Hepatocyte (in vitro differentiated cells): ENCODE results near the gene FOXO6. TPM values are rescaled to one million over a fixed set of nuclear protein-coding genes. Genes with fewer than 3 reads are reported as not detected.
A peak's percentile ranks its signal among the peaks of the same experiment; 100 is the strongest.

Experiments used
- DNase-seq: peaks from one replicate; pipeline ENCODE4 v3.0.0-alpha.2; 2016; ENCODE audit warnings: low spot score
- H2AFZ ChIP-seq: fragments of 200-600 bp; sonication (generic); 2 replicates; pipeline ENCODE4 v1.6.0; 2016; ENCODE audit warnings: antibody characterized with exemption, mild to moderate bottlenecking
- H3K27ac ChIP-seq: fragments of 200-600 bp; sonication (generic); 2 replicates; pipeline ENCODE4 v1.5.1; 2016; ENCODE audit warnings: mild to moderate bottlenecking
- H3K27me3 ChIP-seq: fragments of 200-600 bp; sonication (generic); 2 replicates; pipeline ENCODE4 v1.6.1; 2016
- H3K36me3 ChIP-seq: fragments of 200-600 bp; sonication (generic); replicated peaks from 2 replicates; pipeline ENCODE4 v1.5.1; 2016; ENCODE audit warnings: low read depth; ENCODE audit not compliant: insufficient read depth
- H3K4me1 ChIP-seq: fragments of 200-600 bp; sonication (generic); 2 replicates; pipeline ENCODE4 v1.5.1; 2016; ENCODE audit warnings: mild to moderate bottlenecking, moderate library complexity; ENCODE audit not compliant: insufficient read depth
- H3K4me2 ChIP-seq: fragments of 200-600 bp; sonication (generic); 2 replicates; pipeline ENCODE4 v1.6.0; 2016
- H3K4me3 ChIP-seq: fragments of 200-600 bp; sonication (generic); 2 replicates; pipeline ENCODE4 v1.5.1; 2016; ENCODE audit warnings: mild to moderate bottlenecking
- H3K79me2 ChIP-seq: fragments of 200-600 bp; sonication (generic); 2 replicates; pipeline ENCODE4 v1.6.0; 2017; ENCODE audit warnings: mild to moderate bottlenecking
- H3K9me2 ChIP-seq: fragments of 200-600 bp; sonication (generic); replicated peaks from 2 replicates; pipeline ENCODE4 v1.6.0; 2017; ENCODE audit warnings: mild to moderate bottlenecking; ENCODE audit not compliant: insufficient read depth
- H3K9me3 ChIP-seq: fragments of 200-600 bp; sonication (generic); 2 replicates; pipeline ENCODE4 v1.5.1; 2016; ENCODE audit warnings: low read depth, mild to moderate bottlenecking
- H4K20me1 ChIP-seq: fragments of 200-600 bp; sonication (generic); 2 replicates; pipeline ENCODE4 v1.6.0; 2016; ENCODE audit warnings: mild to moderate bottlenecking; ENCODE audit not compliant: insufficient read depth, poor library complexity, severe bottlenecking
- EZH2 ChIP-seq: fragments of 200-600 bp; sonication (generic); IDR thresholded peaks from 2 replicates; pipeline ENCODE4 v1.6.1; 2016; ENCODE audit warnings: antibody characterized with exemption, mild to moderate bottlenecking, borderline replicate concordance
- EZH2phosphoT487 ChIP-seq: fragments of 200-600 bp; sonication (generic); IDR thresholded peaks from one replicate; pipeline ENCODE4 v1.6.1; 2018; ENCODE audit warnings: antibody characterized with exemption, mild to moderate bottlenecking, low read depth, moderate library complexity; ENCODE audit not compliant: unreplicated experiment, severe bottlenecking
- WGBS: methylation state at CpG from one replicate; pipeline ENCODE4 v1.1.6; 2016; ENCODE audit warnings: low lambda C conversion rate; ENCODE audit errors: missing lambda C conversion rate; 5-methylcytosine and 5-hydroxymethylcytosine counted together
- polyA plus RNA-seq: library from polyadenylated mRNA; unstranded; fragments of >200 nt; fragmentation: Nextera tagmentation; extraction: Ambion mirVana; gene quantifications from 2 replicates; pipeline ENCODE4 v1.2.1, GENCODE V29; 2016
- total RNA-seq: library from RNA; depleted of rRNA; stranded (reverse); fragments of >200 nt; gene quantifications from 2 replicates; pipeline ENCODE4 v1.2.3, GENCODE V29; 2014
- TF ChIP-seq, protein P1 (sequence below): fragments of 200-600 bp; sonication (generic); IDR thresholded peaks from 2 replicates; pipeline ENCODE4 v1.5.1; 2016; ENCODE audit warnings: antibody characterized with exemption, mild to moderate bottlenecking; ENCODE audit not compliant: poor library complexity

Gene FOXO6
- total and polyA plus RNA-seq, 2 experiments from 2014 or later = 0.80 to 5.0 TPM

DNA sequence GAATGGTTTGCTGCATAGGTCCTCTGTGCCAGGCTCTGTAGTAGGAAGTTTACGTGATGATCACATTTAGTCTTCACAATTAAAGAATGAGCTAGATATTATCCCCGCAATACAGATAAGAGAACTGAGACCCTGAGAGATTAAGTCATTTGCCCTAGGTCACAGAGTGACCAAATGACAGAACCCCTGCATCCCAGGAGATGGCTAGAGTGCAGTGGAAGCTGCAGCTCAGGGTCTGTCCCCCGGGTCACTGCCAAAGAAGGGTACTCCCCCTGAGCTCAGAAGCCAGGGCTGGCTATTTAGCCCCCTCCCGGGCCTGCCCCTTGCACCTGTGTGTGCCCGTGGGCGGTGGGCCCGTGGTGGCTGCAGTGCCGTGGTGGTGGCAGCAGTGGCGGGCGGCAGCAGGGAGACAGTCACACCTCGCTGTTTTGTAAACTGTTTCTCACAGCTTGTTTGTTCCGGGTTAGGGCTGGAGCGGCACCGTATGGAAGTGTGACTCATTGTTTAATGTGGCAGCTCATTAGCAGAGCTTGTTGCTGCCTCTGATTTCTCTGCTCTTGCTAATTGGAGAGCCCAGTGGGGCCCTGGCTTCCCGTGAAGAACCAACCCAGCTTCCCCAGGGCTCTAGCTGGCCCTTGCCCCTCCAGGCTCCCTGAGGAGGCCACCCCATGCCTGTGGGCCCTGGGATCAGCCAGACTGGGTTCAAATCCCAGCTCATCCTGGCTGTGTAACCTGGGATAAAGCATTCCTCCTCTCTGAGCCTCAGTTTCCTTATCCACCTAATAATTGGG is 19.3 kb upstream of the FOXO6 start:
- H3K4me1 ChIP-seq = peaks cover 6% of the 10 kb centered on the region
- H2AFZ ChIP-seq = peak overlapping the region; percentile 60
- H3K4me3 ChIP-seq = no peak overlapping the region
- peak; percentile 63 for DNase-seq
- no peaks in the 10 kb centered on the region for H4K20me1 ChIP-seq
- TF ChIP-seq, protein P1, sequence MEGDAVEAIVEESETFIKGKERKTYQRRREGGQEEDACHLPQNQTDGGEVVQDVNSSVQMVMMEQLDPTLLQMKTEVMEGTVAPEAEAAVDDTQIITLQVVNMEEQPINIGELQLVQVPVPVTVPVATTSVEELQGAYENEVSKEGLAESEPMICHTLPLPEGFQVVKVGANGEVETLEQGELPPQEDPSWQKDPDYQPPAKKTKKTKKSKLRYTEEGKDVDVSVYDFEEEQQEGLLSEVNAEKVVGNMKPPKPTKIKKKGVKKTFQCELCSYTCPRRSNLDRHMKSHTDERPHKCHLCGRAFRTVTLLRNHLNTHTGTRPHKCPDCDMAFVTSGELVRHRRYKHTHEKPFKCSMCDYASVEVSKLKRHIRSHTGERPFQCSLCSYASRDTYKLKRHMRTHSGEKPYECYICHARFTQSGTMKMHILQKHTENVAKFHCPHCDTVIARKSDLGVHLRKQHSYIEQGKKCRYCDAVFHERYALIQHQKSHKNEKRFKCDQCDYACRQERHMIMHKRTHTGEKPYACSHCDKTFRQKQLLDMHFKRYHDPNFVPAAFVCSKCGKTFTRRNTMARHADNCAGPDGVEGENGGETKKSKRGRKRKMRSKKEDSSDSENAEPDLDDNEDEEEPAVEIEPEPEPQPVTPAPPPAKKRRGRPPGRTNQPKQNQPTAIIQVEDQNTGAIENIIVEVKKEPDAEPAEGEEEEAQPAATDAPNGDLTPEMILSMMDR = no peak
- no peak for TF ChIP-seq EZH2phosphoT487
- TF ChIP-seq EZH2 = no peak
- H3K36me3 ChIP-seq = no peaks in the 10 kb centered on the region
- H3K4me2 ChIP-seq = peak overlapping the region; percentile 54
- no peaks in the 10 kb centered on the region for H3K79me2 ChIP-seq
- peak overlapping the region; percentile 65 for H3K27ac ChIP-seq
- WGBS = 36% methylated on average over 15 of the region's 15 CpGs
- H3K27me3 ChIP-seq = no peaks in the 10 kb centered on the region
- no peaks in the 10 kb centered on the region for H3K9me3 ChIP-seq
- no peaks in the 10 kb centered on the region for H3K9me2 ChIP-seq

DNA sequence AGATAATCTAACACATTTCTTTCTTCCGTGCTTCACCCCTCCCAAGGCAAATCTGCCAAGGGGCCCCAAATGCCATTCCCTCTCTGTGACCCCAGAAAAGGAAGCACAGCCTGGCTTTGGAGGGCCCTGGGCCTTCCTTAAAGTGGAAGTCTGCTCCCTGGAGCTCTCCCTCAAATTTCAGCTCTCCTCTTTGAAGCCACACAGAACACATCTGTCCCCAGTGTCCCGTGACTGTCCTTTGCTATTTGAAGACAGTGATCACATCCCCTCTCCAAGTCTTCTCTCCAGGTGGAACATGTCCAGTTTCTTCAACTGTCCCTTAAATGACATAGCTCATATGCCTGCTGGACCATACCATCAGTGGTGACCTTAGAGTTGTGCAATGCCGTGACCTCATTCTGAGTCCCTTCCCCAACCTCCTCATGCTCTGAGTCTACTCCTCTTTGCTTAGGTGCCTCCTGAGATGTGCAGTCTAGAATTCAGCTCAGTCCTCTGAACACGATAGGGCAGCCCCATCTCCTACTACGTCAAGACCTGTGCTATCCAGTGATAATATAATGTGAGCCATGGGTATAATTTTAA is 18.4 kb upstream of the FOXO6 start:
- peak overlapping the region; percentile 65 for H3K27ac ChIP-seq
- H3K79me2 ChIP-seq = no peaks in the 10 kb centered on the region
- H3K9me2 ChIP-seq = no peaks in the 10 kb centered on the region
- TF ChIP-seq, protein P1 = no peak
- no peak for TF ChIP-seq EZH2phosphoT487
- TF ChIP-seq EZH2 = no peak
- no peaks in the 10 kb centered on the region for H3K9me3 ChIP-seq
- H3K27me3 ChIP-seq = no peaks in the 10 kb centered on the region
- no peak overlapping the region for H2AFZ ChIP-seq
- H3K4me3 ChIP-seq = no peak overlapping the region
- H4K20me1 ChIP-seq = no peaks in the 10 kb centered on the region
- 67% methylated on average over 5 of the region's 5 CpGs for WGBS
- peaks cover 6% of the 10 kb centered on the region for H3K4me1 ChIP-seq
- DNase-seq = no peak
- H3K36me3 ChIP-seq = no peaks in the 10 kb centered on the region
- no peak overlapping the region for H3K4me2 ChIP-seq

DNA sequence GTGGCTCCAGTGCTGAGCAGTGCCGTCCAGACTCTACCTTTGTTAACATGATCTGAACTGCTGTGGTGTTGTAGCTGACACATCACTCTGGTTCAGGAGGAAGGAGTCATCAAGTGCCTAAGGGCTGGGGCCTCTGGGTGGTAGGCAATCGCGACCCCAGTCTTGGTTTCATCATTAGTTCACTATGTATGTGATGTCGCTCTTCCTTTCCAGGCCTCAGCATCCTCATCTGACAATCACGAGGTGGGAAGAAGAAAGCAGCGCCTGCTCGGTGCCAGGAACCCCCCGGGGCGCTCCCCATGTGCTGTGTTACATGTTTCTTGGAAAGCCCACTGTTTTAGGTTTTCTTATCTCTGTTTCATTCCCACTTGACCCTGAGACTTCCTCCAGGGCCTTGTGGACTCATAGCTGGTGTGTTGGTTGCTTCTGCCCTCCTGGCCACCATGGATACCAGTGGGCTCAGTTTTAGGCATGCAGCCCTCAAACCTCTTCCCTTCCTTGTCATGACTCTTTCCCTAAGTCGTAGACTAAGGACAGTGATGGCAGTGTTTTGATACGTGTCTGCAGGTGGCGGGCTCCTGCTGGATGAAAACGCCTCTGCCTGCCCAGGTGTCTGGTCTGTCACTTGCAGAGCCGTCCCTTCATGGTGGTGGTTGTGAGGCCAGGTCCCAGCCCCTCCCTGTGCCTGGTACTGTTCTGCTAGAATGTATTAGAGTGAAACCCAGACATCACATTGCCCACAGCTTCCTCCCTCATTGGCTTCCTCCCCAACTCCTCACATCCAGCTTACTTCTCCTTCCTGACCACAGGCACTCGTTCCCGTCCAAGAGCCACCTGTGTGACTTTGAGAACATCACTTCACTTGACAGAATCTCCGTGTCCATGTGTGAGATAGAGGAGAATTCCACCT is 17.2 kb upstream of the FOXO6 start:
- H3K36me3 ChIP-seq = no peaks in the 10 kb centered on the region
- H3K4me2 ChIP-seq = no peak overlapping the region
- no peaks in the 10 kb centered on the region for H4K20me1 ChIP-seq
- peaks cover 6% of the 10 kb centered on the region for H3K4me1 ChIP-seq
- H2AFZ ChIP-seq = no peak overlapping the region
- no peak for TF ChIP-seq EZH2phosphoT487
- TF ChIP-seq, protein P1 = no peak
- no peak for TF ChIP-seq EZH2
- WGBS = 82% methylated on average over 17 of the region's 17 CpGs
- no peaks in the 10 kb centered on the region for H3K9me2 ChIP-seq
- H3K79me2 ChIP-seq = no peaks in the 10 kb centered on the region
- no peak overlapping the region for H3K27ac ChIP-seq
- no peak overlapping the region for H3K4me3 ChIP-seq
- no peaks in the 10 kb centered on the region for H3K27me3 ChIP-seq
- no peak for DNase-seq
- H3K9me3 ChIP-seq = no peaks in the 10 kb centered on the region
